Psoas muscle (tissue), 8 donors: Measurements from ENCODE around the gene MCOLN1. TPM values are rescaled to one million over a fixed set of nuclear protein-coding genes. Genes with fewer than 3 reads are reported as not detected.

Source experiments
- ATAC-seq, 4 donors: fragments of 200-7000 bp; cut with Tn5 transposase; one replicate each; pipeline ENCODE4 v1.9.1; 2020; ENCODE audit warnings: moderate library complexity in 3 of 4, mild to moderate bottlenecking in 2 of 4
- DNase-seq, 2 donors: peaks; one replicate each; pipeline ENCODE4 v3.0.0-alpha.2; 2020
- H3K27ac ChIP-seq: fragments of 200-600 bp; one replicate; pipeline ENCODE4 v1.8.0; 2022
- H3K27me3 ChIP-seq, 3 donors: fragments of 200-600 bp in 1 of 3; one replicate each; pipeline versions ENCODE4 v1.6.1 to v1.8.0; 2013 to 2022; ENCODE audit warnings: low read length in 2 of 3, mild to moderate bottlenecking in 2 of 3, moderate library complexity in 1 of 3; ENCODE audit not compliant: insufficient read depth in 3 of 3
- H3K36me3 ChIP-seq, 2 donors: fragments of 200-600 bp in 1 of 2; one replicate each; pipeline versions ENCODE4 v1.6.1 to v1.8.0; 2013 to 2022; ENCODE audit warnings: low read depth in 1 of 2, mild to moderate bottlenecking in 1 of 2, moderate library complexity in 1 of 2; ENCODE audit not compliant: insufficient read depth in 1 of 2
- H3K4me1 ChIP-seq: fragments of 200-600 bp; one replicate; pipeline ENCODE4 v1.8.0; 2022
- H3K4me3 ChIP-seq: fragments of 200-600 bp; one replicate; pipeline ENCODE4 v1.8.0; 2022; ENCODE audit warnings: mild to moderate bottlenecking
- H3K9me3 ChIP-seq: fragments of 200-600 bp; one replicate; pipeline ENCODE4 v1.8.0; 2022
- CTCF ChIP-seq: fragments of 200-600 bp; IDR thresholded peaks from one replicate; pipeline ENCODE4 v1.8.0; 2022; ENCODE audit warnings: antibody characterized with exemption
- WGBS, 3 donors: extraction: QIAGEN DNeasy Blood & Tissue Kit; methylation state at CpG; one replicate each; pipeline versions ENCODE4 v1.1.6 to v1.1.7; 2013; 5-methylcytosine and 5-hydroxymethylcytosine counted together
- intact Hi-C, 2 donors: fragments of 100-400 bp; cut with DNase I; formaldehyde crosslinking; loops; one replicate each; pipeline versions ENCODE4 v1.11.0 to v1.14.2; 2022
- polyA plus RNA-seq, 3 donors: library from polyadenylated mRNA; stranded (reverse); fragments of 200-250 nt; gene quantifications; one replicate each; pipeline ENCODE4 v1.2.3, GENCODE V29; 2013
- total RNA-seq, 4 donors: library from RNA; stranded (reverse); fragmentation: NEBNext Ultra II Directional in 2 of 4; extraction: Animal tissue kit (Norgen Biotek cat#: 25700) in 2 of 4; gene quantifications; one replicate each; pipeline versions ENCODE4 v1.2.1 to v1.2.4, GENCODE V29; 2021 to 2023
- donor health status: healthy with polysubstance abuse.
- donor health status: DM: no; HTN: no; CAD: no; lungs with moderate emphysema.
- donor health status: Bipolar disorder and iron deficiency.
- donor health status: healthy.
- donor health status: DM: yes; HTN: yes; CAD: no.
- donor health status: DM: no; HTN: no; CAD: no.
- donor health status: DM: no; HTN: no; CAD: no.
- donor health status: DM: yes; HTN: yes; CAD: no.

The MCOLN1 gene
- total and polyA plus RNA-seq, 7 donors, result 15.4 to 28.6 (median 17.8) TPM

DNA sequence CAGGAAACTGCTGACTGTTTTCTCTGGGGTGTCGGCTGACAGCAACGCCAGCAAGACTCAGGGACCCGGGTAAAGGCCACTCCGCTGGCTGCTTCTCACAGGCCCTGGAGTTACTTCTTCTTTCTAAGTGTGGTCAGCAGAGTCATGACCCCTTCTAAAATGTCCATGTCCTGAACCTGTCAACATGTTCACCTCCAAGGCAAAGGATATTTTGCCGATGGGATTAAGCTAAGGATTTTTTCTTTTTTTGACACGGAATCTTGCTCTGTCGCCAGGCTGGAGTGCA lies 41.5 kb upstream of the MCOLN1 start:
- H3K27ac ChIP-seq, result no peak overlapping the region
- no peaks in the 10 kb centered on the region for H3K27me3 ChIP-seq
- no peak overlapping the region for H3K4me3 ChIP-seq
- no peaks in the 10 kb centered on the region for H3K9me3 ChIP-seq
- WGBS, 3 donors, result 82 to 87% (median 85%) methylated on average over 7 of the region's 7 CpGs
- no peak for TF ChIP-seq CTCF
- ATAC-seq, result no peak
- DNase-seq, result no peak
- intact Hi-C loops, result no loop called here
- peaks cover 0 to 2% of the 10 kb centered on the region in 2 donors for H3K36me3 ChIP-seq
- no peaks in the 10 kb centered on the region for H3K4me1 ChIP-seq

GRCh38 chr19:7482584-7483439 lies 39.6 kb upstream of the MCOLN1 start:
- 33 to 37% (median 35%) methylated on average over 32 to 37 of the region's 37 CpGs for WGBS, 3 donors

GRCh38 chr19:7483720-7484201 lies 38.7 kb upstream of the MCOLN1 start:
- Histone ChIP-seq H3K36me3 (peaks cover 0 to 2% of the 10 kb centered on the region in 2 donors), H3K4me1 (no peaks in the 10 kb centered on the region), H3K27ac (no peak overlapping the region), H3K4me3 (no peak overlapping the region), H3K27me3 (no peaks in the 10 kb centered on the region), H3K9me3 (no peaks in the 10 kb centered on the region)
- DNase-seq (no peak), ATAC-seq (no peak)
- intact Hi-C loops, result no loop called here
- TF ChIP-seq CTCF, result no peak
- WGBS, 3 donors, result 78 to 85% (median 85%) methylated on average over 17 of the region's 17 CpGs

More at GRCh38 chr19:7482584-7483439, 39.6 kb upstream of the MCOLN1 start:
- Histone ChIP-seq H3K36me3 (peaks cover 0 to 2% of the 10 kb centered on the region in 2 donors), H3K4me1 (no peaks in the 10 kb centered on the region), H3K27me3 (no peaks in the 10 kb centered on the region), H3K27ac (no peak overlapping the region), H3K9me3 (no peaks in the 10 kb centered on the region), H3K4me3 (no peak overlapping the region)
- ATAC-seq (peak in 1 of 4 donors; percentile 24), DNase-seq (peak in 1 of 2 donors; percentile 49)
- TF ChIP-seq CTCF, result no peak
- intact Hi-C loops, result no loop called here

GRCh38 chr19:7486923-7487322 lies 35.5 kb upstream of the MCOLN1 start:
- peaks cover 0 to 2% of the 10 kb centered on the region in 2 donors for H3K36me3 ChIP-seq
- 49 to 50% (median 50%) methylated on average over 2 of the region's 2 CpGs for WGBS, 3 donors

More at GRCh38 chr19:7486923-7487322, 35.5 kb upstream of the MCOLN1 start:
- H3K27ac ChIP-seq, result no peak overlapping the region
- H3K4me3 ChIP-seq, result no peak overlapping the region
- DNase-seq (no peak), ATAC-seq (no peak)
- H3K27me3 ChIP-seq, result no peaks in the 10 kb centered on the region
- no peak for TF ChIP-seq CTCF
- H3K9me3 ChIP-seq, result no peaks in the 10 kb centered on the region
- intact Hi-C loops, result no loop called here
- peaks cover 5% of the 10 kb centered on the region for H3K4me1 ChIP-seq
